Adrenal gland (tissue), 12 donors: ENCODE results near the gene CHRNB2. TPM values are rescaled to one million over a fixed set of nuclear protein-coding genes. Genes with fewer than 3 reads are reported as not detected.

Source experiments
- DNase-seq, 7 donors: peaks; one replicate each; pipeline ENCODE4 v3.0.0-alpha.2; 2019 to 2020
- H3K27ac ChIP-seq, 5 donors: fragments of 200-600 bp; sonication (generic) in 4 of 5; 1 replicate in 3 of 5; 2 replicates in 2 of 5; pipeline versions ENCODE4 v1.5.1 to v1.8.0; 2016 to 2020; ENCODE audit warnings: mild to moderate bottlenecking in 1 of 5
- H3K27me3 ChIP-seq: fragments of 200-600 bp; 2 replicates; pipeline ENCODE4 v1.8.0; 2021
- H3K36me3 ChIP-seq, 2 donors: fragments of 200-600 bp; replicated peaks in 1 of 2; 1 replicate in 1 of 2; 2 replicates in 1 of 2; pipeline versions ENCODE4 v1.5.1 to v1.8.0; 2018 to 2022
- H3K4me1 ChIP-seq, 2 donors: fragments of 200-600 bp; replicated peaks in 1 of 2; 1 replicate in 1 of 2; 2 replicates in 1 of 2; pipeline versions ENCODE4 v1.5.1 to v1.8.0; 2018 to 2021
- H3K4me3 ChIP-seq, 4 donors: fragments of 200-600 bp; sonication (generic) in 3 of 4; one replicate each; pipeline ENCODE4 v1.5.1; 2016 to 2018
- H3K9me3 ChIP-seq, 3 donors: fragments of 200-600 bp; sonication (generic) in 1 of 3; replicated peaks in 1 of 3; 1 replicate in 2 of 3; 2 replicates in 1 of 3; pipeline versions ENCODE4 v1.5.1 to v1.8.0; 2016 to 2021
- CTCF ChIP-seq, 6 experiments: fragments of 450-650 bp in 4 of 6; fragments of 200-600 bp in 2 of 6; sonication (generic) in 1 of 6; IDR thresholded peaks; 1 replicate in 5 of 6; 2 replicates in 1 of 6; pipeline versions ENCODE4 v1.5.1 to v1.8.0; 2016 to 2021; ENCODE audit warnings: antibody characterized with exemption in 6 of 6, mild to moderate bottlenecking in 2 of 6, moderate library complexity in 1 of 6
- POLR2A ChIP-seq, 2 donors: fragments of 450-650 bp; IDR thresholded peaks; one replicate each; pipeline ENCODE4 v1.6.1; 2017; ENCODE audit warnings: antibody characterized with exemption in 2 of 2, mild to moderate bottlenecking in 2 of 2, moderate library complexity in 1 of 2
- WGBS, 4 donors: extraction: QIAGEN DNeasy Blood & Tissue Kit in 2 of 4; methylation state at CpG; one replicate each; pipeline versions ENCODE4 v1.1.5 to v1.1.7; 2013 to 2017; 5-methylcytosine and 5-hydroxymethylcytosine counted together
- intact Hi-C, 2 donors: fragments of 100-400 bp; cut with DNase I; formaldehyde crosslinking; loops; one replicate each; pipeline versions ENCODE4 v1.14.1 to v1.15.0; 2022 to 2023
- polyA plus RNA-seq, 3 donors: library from polyadenylated mRNA; stranded (reverse); fragments of 200-250 nt in 2 of 3; fragments of 350-450 nt in 1 of 3; fragmentation: Illumina TruSeq in 1 of 3; extraction: RNeasy Lipid Tissue Mini Kit (QIAGEN cat#74804) in 1 of 3; gene quantifications; one replicate each; pipeline ENCODE4 v1.2.3, GENCODE V29; 2013 to 2014
- total RNA-seq, 9 donors: library from RNA; depleted of rRNA in 4 of 9; stranded (reverse); fragments of >200 nt in 4 of 9; fragments of 120-200 nt in 1 of 9; fragmentation: NEBNext Ultra II Directional in 1 of 9; extraction: Animal tissue kit (Norgen Biotek cat#: 25700) in 1 of 9; gene quantifications; one replicate each; pipeline versions ENCODE4 v1.1.0 to v1.2.4, GENCODE V29; 2013 to 2023
- donor health status: healthy with polysubstance abuse.
- donor health status: Bipolar disorder and iron deficiency.
- donor health status: DM: yes; HTN: yes; CAD: no.
- donor health status: DM: no; HTN: no; CAD: no.
- donor health status: DM: no; HTN: no; CAD: no.
- donor health status: DM: yes; HTN: yes; CAD: no.

CHRNB2 gene
- total and polyA plus RNA-seq, 12 donors: 0.06 to 2.2 (median 0.74) TPM

- no peak for DNase-seq
- no peak overlapping the region for H3K4me3 ChIP-seq
- peaks cover 0 to 30% of the 10 kb centered on the region in 2 donors for H3K36me3 ChIP-seq
- peaks cover 0 to 4% of the 10 kb centered on the region in 2 donors for H3K4me1 ChIP-seq
- intact Hi-C loops: no loop called here
- TF ChIP-seq CTCF (IDR thresholded peaks at IDR 0.05): no peak
- H3K27ac ChIP-seq: no peak overlapping the region
- H3K27me3 ChIP-seq: no peaks in the 10 kb centered on the region
- 70 to 89% (median 83%) methylated on average over 5 to 8 of the region's 8 CpGs for WGBS, 4 donors
- H3K9me3 ChIP-seq: no peaks in the 10 kb centered on the region
These were observed 8.5 kb downstream of the CHRNB2 start for GRCh38 chr1:154575951-154576566.

GRCh38 chr1:154577346-154578057 is 9.9 kb downstream of the CHRNB2 start:
- TF ChIP-seq CTCF (IDR thresholded peaks at IDR 0.05) (no peak), POLR2A (IDR thresholded peaks at IDR 0.05) (no peak)
- peaks cover 0 to 4% of the 10 kb centered on the region in 2 donors for H3K4me1 ChIP-seq
- no peaks in the 10 kb centered on the region for H3K27me3 ChIP-seq
- no peak overlapping the region for H3K4me3 ChIP-seq
- DNase-seq: no peak
- intact Hi-C loops: no loop called here
- peak overlapping the region in 1 of 5 donors; percentile 17 for H3K27ac ChIP-seq
- 67 to 78% (median 75%) methylated on average over 7 of the region's 7 CpGs for WGBS, 4 donors
- no peaks in the 10 kb centered on the region for H3K9me3 ChIP-seq
- peaks cover 0 to 43% of the 10 kb centered on the region in 2 donors for H3K36me3 ChIP-seq

- intact Hi-C loops: no loop called here
- Histone ChIP-seq H3K27me3 (no peaks in the 10 kb centered on the region), H3K27ac (peak overlapping the region in 2 of 5 donors; percentile 17 to 44), H3K36me3 (peaks cover 0 to 48% of the 10 kb centered on the region in 2 donors), H3K4me1 (peaks cover 0 to 4% of the 10 kb centered on the region in 2 donors), H3K4me3 (no peak overlapping the region), H3K9me3 (no peaks in the 10 kb centered on the region)
- no peak for DNase-seq
- WGBS, 4 donors: 45 to 69% (median 54%) methylated on average over 4 to 6 of the region's 6 CpGs
- TF ChIP-seq POLR2A (IDR thresholded peaks at IDR 0.05) (no peak), CTCF (IDR thresholded peaks at IDR 0.05) (no peak)
These were observed 10.5 kb downstream of the CHRNB2 start for GRCh38 chr1:154578058-154578418.

GRCh38 chr1:154579374-154579773 is 11.8 kb downstream of the CHRNB2 start:
- no peak for TF ChIP-seq POLR2A (IDR thresholded peaks at IDR 0.05)
- no peak for TF ChIP-seq CTCF (IDR thresholded peaks at IDR 0.05)
- H3K27ac ChIP-seq: no peak overlapping the region
- no peaks in the 10 kb centered on the region for H3K9me3 ChIP-seq
- no peaks in the 10 kb centered on the region for H3K27me3 ChIP-seq
- peaks cover 0 to 4% of the 10 kb centered on the region in 2 donors for H3K4me1 ChIP-seq
- intact Hi-C loops: no loop called here
- DNase-seq: no peak
- peaks cover 0 to 61% of the 10 kb centered on the region in 2 donors for H3K36me3 ChIP-seq
- no peak overlapping the region for H3K4me3 ChIP-seq
- WGBS, 4 donors: 85 to 94% (median 87%) methylated on average over 3 to 8 of the region's 8 CpGs
